Activated CD8-positive, alpha-beta memory T cell treated with anti-CD3 and anti-CD28 coated beads, Interleukin-2, amount 50 U/mL, for 1 hour (primary cell): ENCODE data around the gene STK39.

Source experiments
- DNase-seq: peaks from one replicate; pipeline ENCODE4 v3.0.0-alpha.2; 2020; ENCODE audit errors: extremely low read depth

Gene STK39

DNA sequence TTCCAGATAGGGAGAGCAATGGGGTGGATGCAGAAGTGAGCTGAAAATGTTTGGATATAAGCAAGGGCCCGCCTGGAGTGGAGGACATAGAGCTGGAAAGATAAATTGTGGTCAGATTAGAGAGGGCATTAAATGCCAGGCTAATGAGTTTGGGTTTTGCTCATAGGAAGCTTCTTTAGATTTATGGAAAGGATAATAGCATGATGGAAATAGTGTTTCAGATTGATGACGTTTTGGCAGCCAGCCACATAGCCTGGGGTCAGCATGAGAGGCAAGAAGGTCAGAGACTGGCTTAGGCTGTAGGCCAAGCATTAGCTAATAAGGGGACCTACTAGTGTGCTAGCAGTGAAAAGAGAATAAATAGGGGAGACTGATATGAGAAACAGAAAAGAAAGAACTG is 321.6 kb downstream of the STK39 start:
- no peak for DNase-seq

- DNase-seq = no peak
Measured at GRCh38 chr2:167924556-167924955, 322.8 kb downstream of the STK39 start.

DNA sequence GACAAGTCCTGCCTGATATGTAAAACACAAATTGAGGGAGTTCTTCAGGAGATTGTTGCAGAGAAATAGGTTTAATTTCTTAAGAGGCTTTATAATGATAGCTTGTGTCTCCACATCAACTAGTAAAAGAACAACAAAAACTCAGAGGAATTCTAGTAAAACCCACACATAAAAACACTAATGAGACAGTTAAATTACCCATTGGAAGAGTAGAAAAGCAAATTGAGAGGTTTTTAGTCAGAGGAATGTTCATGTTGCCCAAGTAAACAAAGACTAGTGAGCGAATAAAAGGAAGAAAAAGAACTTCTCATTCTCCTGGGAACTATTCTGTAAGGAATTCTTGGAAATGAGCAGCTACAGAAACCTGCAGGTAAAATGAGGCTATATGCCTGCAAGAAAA is 330.6 kb downstream of the STK39 start:
- no peak for DNase-seq

GRCh38 chr2:167914969-167915368 is 332.4 kb downstream of the STK39 start:
- no peak for DNase-seq

GRCh38 chr2:167908786-167909185 is 338.6 kb downstream of the STK39 start:
- no peak for DNase-seq

GRCh38 chr2:167905668-167906067 is 341.7 kb downstream of the STK39 start:
- DNase-seq = no peak
